BJ (cell line): ENCODE measurements around the gene ARHGAP24. TPM values are rescaled to one million over a fixed set of nuclear protein-coding genes. Genes with fewer than 3 reads are reported as not detected.

ENCODE experiments used
- CTCF ChIA-PET: fragments of 350-600 bp; formaldehyde crosslinking; extraction: SDS; loops from one replicate; lab custom pipeline; 2021; ENCODE audit warnings: antibody characterized with exemption, inconsistent platforms; lab: Yijun Ruan, JAX
- POLR2A ChIA-PET: fragments of 300-600 bp; sonication (Branson Sonifier 250); formaldehyde crosslinking; extraction: SDS; loops from one replicate; lab custom pipeline; 2021; ENCODE audit warnings: antibody characterized with exemption; lab: Charles Lee
- DNase-seq: peaks from one replicate; pipeline ENCODE4 v3.0.0-alpha.2; 2011; ENCODE audit warnings: low read depth
- H3K27me3 ChIP-seq: 2 replicates; pipeline ENCODE4 v1.6.0; 2011; ENCODE audit warnings: low read length; ENCODE audit not compliant: control insufficient read depth, insufficient read depth
- H3K36me3 ChIP-seq: 2 replicates; pipeline ENCODE4 v1.5.1; 2011; ENCODE audit warnings: low read length; ENCODE audit not compliant: control insufficient read depth, insufficient read depth
- H3K4me3 ChIP-seq: 2 replicates; pipeline ENCODE4 v1.5.1; 2011; ENCODE audit warnings: low read depth, mild to moderate bottlenecking, control low read depth, low read length
- CTCF ChIP-seq: IDR thresholded peaks from 2 replicates; pipeline ENCODE4 v1.5.1; 2011; ENCODE audit warnings: low read depth, mild to moderate bottlenecking, control low read depth, inconsistent platforms, low read length, moderate library complexity; ENCODE audit not compliant: insufficient read depth
- polyA plus RNA-seq: library from polyadenylated mRNA; depleted of rRNA; stranded (reverse); fragments of >200 nt; gene quantifications from 2 replicates; pipeline ENCODE4 v1.2.3, GENCODE V29; 2011

ARHGAP24 gene
- polyA plus RNA-seq, 1 experiment = 17.7 TPM

GRCh38 chr4:85613901-85614300 is 139.0 kb downstream of the ARHGAP24 start:
- Histone ChIP-seq H3K36me3 (no peaks in the 10 kb centered on the region), H3K27me3 (no peaks in the 10 kb centered on the region), H3K4me3 (no peak overlapping the region)
- ChIA-PET CTCF (interaction anchor here (1.7 kb wide), 1 partner anchor 18 kb away, joined by 4 read pairs; no protein-coding TSS in a partner anchor), POLR2A (no interaction called here)
- TF ChIP-seq CTCF = no peak
- no peak for DNase-seq

GRCh38 chr4:85615952-85616351 is 141.0 kb downstream of the ARHGAP24 start:
- TF ChIP-seq CTCF = no peak
- no peaks in the 10 kb centered on the region for H3K27me3 ChIP-seq
- no peak for DNase-seq
- no peaks in the 10 kb centered on the region for H3K36me3 ChIP-seq
- H3K4me3 ChIP-seq = no peak overlapping the region
- ChIA-PET POLR2A (interaction anchor here (0.6 kb wide), 1 partner anchor 69 kb away, joined by 3 read pairs; no protein-coding TSS in a partner anchor), CTCF (interaction anchor here (0.7 kb wide), 1 partner anchor 132 kb away, joined by 4 read pairs; no protein-coding TSS in a partner anchor)

- Histone ChIP-seq H3K36me3 (no peaks in the 10 kb centered on the region), H3K27me3 (no peaks in the 10 kb centered on the region), H3K4me3 (no peak overlapping the region)
- no peak for TF ChIP-seq CTCF
- DNase-seq = no peak
- POLR2A ChIA-PET = no interaction called here
- CTCF ChIA-PET = no interaction called here
Measured at GRCh38 chr4:85617202-85617601, 142.3 kb downstream of the ARHGAP24 start.

- ChIA-PET POLR2A (no interaction called here), CTCF (no interaction called here)
- no peak for TF ChIP-seq CTCF
- H3K36me3 ChIP-seq = no peaks in the 10 kb centered on the region
- no peak for DNase-seq
- H3K4me3 ChIP-seq = no peak overlapping the region
- no peaks in the 10 kb centered on the region for H3K27me3 ChIP-seq
Measured at GRCh38 chr4:85632981-85633380, 158.0 kb downstream of the ARHGAP24 start.

GRCh38 chr4:85637778-85638177 is 162.8 kb downstream of the ARHGAP24 start:
- H3K4me3 ChIP-seq = no peak overlapping the region
- no peak for TF ChIP-seq CTCF
- CTCF ChIA-PET = no interaction called here
- H3K27me3 ChIP-seq = no peaks in the 10 kb centered on the region
- DNase-seq = no peak
- POLR2A ChIA-PET = no interaction called here
- H3K36me3 ChIP-seq = no peaks in the 10 kb centered on the region
